GM12801 (cell line): ENCODE measurements around the gene UNC13A.

ENCODE experiments used
- CTCF ChIP-seq: IDR thresholded peaks from one replicate; pipeline ENCODE4 v1.5.1; 2011; ENCODE audit warnings: control low read depth; ENCODE audit not compliant: insufficient read length; ENCODE audit errors: extremely low read depth

UNC13A gene

GRCh38 chr19:17633700-17634099 lies 54.5 kb downstream of the UNC13A start:
- TF ChIP-seq CTCF: no peak

GRCh38 chr19:17632577-17632976 lies 55.6 kb downstream of the UNC13A start:
- TF ChIP-seq CTCF: no peak

DNA sequence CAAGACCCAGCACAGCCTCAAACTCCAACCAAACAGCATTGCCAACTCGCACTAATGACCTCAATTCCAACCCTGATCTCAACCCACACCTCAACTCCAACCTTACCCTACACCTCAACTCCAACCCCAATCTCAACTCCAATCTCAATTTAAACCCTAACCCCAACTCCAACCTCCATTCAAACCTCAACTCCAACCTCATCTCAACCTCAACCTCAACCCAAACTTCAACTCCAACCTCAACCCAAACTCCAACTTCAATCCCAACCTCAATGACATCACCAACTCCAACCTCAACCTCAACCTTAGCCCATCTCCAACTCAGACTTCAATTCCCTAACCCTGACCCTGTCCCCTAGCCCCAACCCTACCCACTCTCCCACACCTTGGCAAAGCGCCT lies 58.4 kb downstream of the UNC13A start:
- no peak for TF ChIP-seq CTCF

- no peak for TF ChIP-seq CTCF
Observed at GRCh38 chr19:17627921-17628320, 60.2 kb downstream of the UNC13A start.

DNA sequence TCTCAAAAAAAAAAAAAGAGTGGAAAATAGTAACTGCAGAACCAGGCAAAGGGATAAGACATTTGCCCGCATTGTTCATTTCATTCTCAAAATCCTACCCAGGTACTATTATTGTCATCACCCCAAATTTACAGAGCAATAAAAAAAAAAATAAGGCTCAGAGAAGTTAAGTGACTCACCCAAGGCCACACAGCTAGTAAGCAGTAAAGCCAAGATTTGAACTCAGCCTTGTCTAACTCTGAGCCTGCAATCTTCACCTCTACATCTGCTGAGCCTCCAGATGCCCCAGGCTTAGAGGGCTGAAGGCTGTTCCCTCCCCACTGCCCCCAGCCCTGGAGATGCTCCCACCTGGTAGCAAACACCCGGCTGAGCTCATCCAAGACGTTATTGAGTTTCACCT lies 61.0 kb downstream of the UNC13A start:
- no peak for TF ChIP-seq CTCF

GRCh38 chr19:17626456-17627015 lies 61.6 kb downstream of the UNC13A start:
- no peak for TF ChIP-seq CTCF

DNA sequence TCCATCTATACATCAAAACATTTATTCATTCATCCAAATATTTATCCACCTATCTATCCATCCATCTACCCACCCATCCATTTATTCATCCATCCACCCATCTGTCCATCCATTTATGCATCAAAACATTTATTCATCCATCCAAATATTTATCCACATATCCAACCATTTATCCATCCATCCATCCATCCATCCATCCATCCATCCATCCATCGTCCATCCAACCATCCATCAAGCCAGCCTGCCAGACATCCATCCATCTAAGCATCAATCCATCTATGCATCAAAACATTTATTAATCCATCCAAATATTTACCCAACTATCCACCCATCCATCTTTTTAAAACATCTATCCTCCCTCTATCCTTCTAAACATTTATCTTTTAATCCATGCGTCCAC lies 62.2 kb downstream of the UNC13A start:
- no peak for TF ChIP-seq CTCF

DNA sequence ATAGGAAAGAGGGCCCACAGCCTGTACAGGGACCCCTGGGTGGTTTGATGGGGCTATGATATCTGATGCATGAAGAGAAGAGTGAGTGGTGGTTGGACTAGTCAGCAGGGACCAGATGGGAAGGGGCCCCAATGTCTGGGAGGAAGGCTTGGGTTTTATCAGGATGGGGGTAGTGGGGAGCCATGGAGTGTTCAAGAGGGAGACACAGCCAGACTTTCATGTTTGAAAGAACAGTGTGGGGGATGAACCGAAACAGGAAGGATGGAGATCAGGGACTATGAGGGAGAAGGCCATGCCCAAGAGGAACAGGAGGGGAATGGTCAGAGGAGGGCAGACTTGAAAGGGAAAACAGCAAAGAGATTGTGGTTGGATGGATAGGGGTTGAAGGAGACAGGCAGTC lies 63.1 kb downstream of the UNC13A start:
- no peak for TF ChIP-seq CTCF
